OCI-LY7 (cell line): ENCODE results near the gene CSNK1D. TPM values are rescaled to one million over a fixed set of nuclear protein-coding genes. Genes with fewer than 3 reads are reported as not detected.

Experiments
- BruUV-seq: library from RNA; stranded (reverse); fragments of 400-500 nt; replicated peaks from 2 replicates; lab custom pipeline; 2021; lab: Mats Ljungman, UMichigan
- CTCF ChIA-PET: fragments of 300-600 bp; sonication (Branson Sonifier 250); formaldehyde crosslinking; loops from one replicate; lab custom pipeline; 2022; ENCODE audit warnings: antibody characterized with exemption; ENCODE audit not compliant: unreplicated experiment; lab: Charles Lee
- POLR2A ChIA-PET: fragments of 300-600 bp; sonication (Branson Sonifier 250); formaldehyde crosslinking; loops from one replicate; lab custom pipeline; 2022; ENCODE audit warnings: antibody characterized with exemption; lab: Charles Lee
- DNase-seq: peaks from one replicate; pipeline ENCODE4 v3.0.0-alpha.2; 2015; ENCODE audit warnings: low spot score
- H2AFZ ChIP-seq: fragments of 200-600 bp; sonication (generic), shearing (Covaris generic); 2 replicates; pipeline ENCODE4 v1.6.1; 2014; ENCODE audit warnings: mild to moderate bottlenecking, antibody characterized with exemption, low read length, moderate library complexity
- H3K27ac ChIP-seq: fragments of 200-600 bp; sonication (generic); 2 replicates; pipeline ENCODE4 v1.5.1; 2014; ENCODE audit warnings: mixed run types, low read depth, mild to moderate bottlenecking, moderate library complexity, low read length, inconsistent platforms; ENCODE audit not compliant: poor library complexity, severe bottlenecking
- H3K36me3 ChIP-seq: fragments of 200-600 bp; sonication (generic); 2 replicates; pipeline ENCODE4 v1.6.1; 2014; ENCODE audit warnings: mild to moderate bottlenecking, antibody characterized with exemption, low read length, moderate library complexity, mixed read lengths; ENCODE audit not compliant: insufficient read depth
- H3K4me1 ChIP-seq: fragments of 200-600 bp; sonication (generic); 2 replicates; pipeline ENCODE4 v1.5.1; 2014; ENCODE audit warnings: mild to moderate bottlenecking, low read length; ENCODE audit not compliant: insufficient read depth, poor library complexity, severe bottlenecking
- H3K4me2 ChIP-seq: fragments of 200-600 bp; sonication (generic); 2 replicates; pipeline ENCODE4 v1.6.1; 2014; ENCODE audit warnings: mild to moderate bottlenecking, low read length
- H3K4me3 ChIP-seq: fragments of 200-600 bp; sonication (generic); 2 replicates; pipeline ENCODE4 v1.5.1; 2014; ENCODE audit warnings: mild to moderate bottlenecking, low read depth, low read length; ENCODE audit not compliant: poor library complexity, severe bottlenecking
- H3K79me2 ChIP-seq: fragments of 200-600 bp; sonication (generic); 2 replicates; pipeline ENCODE4 v1.6.1; 2016; ENCODE audit warnings: low read depth, mild to moderate bottlenecking, low read length, moderate library complexity, mixed read lengths; ENCODE audit not compliant: insufficient read depth
- H3K9me2 ChIP-seq: fragments of 200-600 bp; sonication (generic); 2 replicates; pipeline ENCODE4 v1.6.1; 2016; ENCODE audit warnings: mild to moderate bottlenecking, low read length, mixed read lengths; ENCODE audit not compliant: insufficient read depth
- H3K9me3 ChIP-seq: fragments of 200-600 bp; sonication (generic); 2 replicates; pipeline ENCODE4 v1.6.1; 2014; ENCODE audit warnings: mild to moderate bottlenecking, mixed run types, low read length, mixed read lengths
- H4K20me1 ChIP-seq: fragments of 200-600 bp; sonication (generic); 2 replicates; pipeline ENCODE4 v1.6.1; 2014; ENCODE audit warnings: mild to moderate bottlenecking, antibody characterized with exemption, low read length, moderate library complexity, mixed read lengths; ENCODE audit not compliant: insufficient read depth
- EZH2phosphoT487 ChIP-seq: fragments of 200-600 bp; sonication (generic); IDR thresholded peaks from 2 replicates; pipeline ENCODE4 v1.6.1; 2018; ENCODE audit warnings: low read depth, borderline replicate concordance, mild to moderate bottlenecking, mixed run types, antibody characterized with exemption, low read length, moderate library complexity, mixed read lengths
- intact Hi-C: fragments of 100-400 bp; cut with micrococcal nuclease; formaldehyde crosslinking; loops from one replicate; pipeline ENCODE4 v1.10.0; 2022; ENCODE audit not compliant: unreplicated experiment
- total RNA-seq, 2 experiments: library from RNA; depleted of rRNA in 1 of 2; stranded (reverse); fragments of >200 nt in 1 of 2; shearing (Covaris generic) in 1 of 2; gene quantifications; 2 replicates each; pipeline ENCODE4 v1.2.3, GENCODE V29; 2014 to 2022
- TF ChIP-seq, protein P1 (sequence below): fragments of 200-600 bp; sonication (generic); conservative IDR thresholded peaks from 2 replicates; pipeline ENCODE4 v1.5.1; 2014; ENCODE audit warnings: mild to moderate bottlenecking, antibody characterized with exemption, low read length, moderate library complexity, mixed read lengths

CSNK1D gene
- total RNA-seq, 2 experiments from 2014 or later = 53.0 to 181 TPM

DNA sequence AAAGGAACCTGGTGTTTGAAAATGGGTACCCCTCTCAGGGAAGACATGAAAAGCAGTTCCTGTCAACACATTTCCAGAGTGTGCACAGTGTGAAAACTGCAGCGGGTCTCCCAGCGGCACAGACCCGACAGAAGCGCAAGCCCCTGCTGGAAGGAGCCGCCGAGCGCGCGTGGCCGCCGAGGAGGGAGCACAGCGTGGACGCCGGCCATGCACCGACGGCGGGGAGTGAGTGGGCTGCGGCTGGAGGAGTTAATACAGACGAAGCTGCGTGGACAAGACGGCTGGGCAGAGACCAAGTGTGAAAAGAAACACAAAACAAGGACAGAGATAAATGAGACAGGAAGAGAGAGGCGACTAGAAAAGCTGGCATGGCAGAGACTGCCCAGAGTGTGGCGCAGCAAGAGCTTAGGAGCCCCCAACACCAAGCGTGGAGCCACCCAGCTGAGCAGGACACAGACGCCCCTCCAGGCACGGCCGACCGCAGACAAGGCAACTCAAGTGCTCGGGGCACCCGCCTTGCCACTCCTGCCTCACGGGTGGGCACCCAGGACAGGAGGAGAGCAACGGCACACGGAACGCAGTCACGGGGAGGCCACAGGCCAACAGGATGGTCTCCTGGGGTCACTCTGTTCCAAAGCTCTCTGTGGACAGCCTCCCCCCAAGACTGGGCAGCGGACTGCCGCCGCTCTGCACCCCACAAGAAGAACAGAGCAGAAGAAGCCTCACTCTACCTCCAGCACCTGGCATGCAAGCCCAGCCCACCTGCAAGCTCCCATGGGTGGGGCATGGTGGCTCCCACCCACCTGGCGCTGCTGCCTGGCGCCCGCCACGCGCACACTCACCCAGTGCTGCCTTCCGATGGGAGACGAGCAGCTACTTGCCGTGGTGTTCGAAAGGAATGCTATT is 28.1 kb downstream of the CSNK1D start:
- TF ChIP-seq, protein P1, sequence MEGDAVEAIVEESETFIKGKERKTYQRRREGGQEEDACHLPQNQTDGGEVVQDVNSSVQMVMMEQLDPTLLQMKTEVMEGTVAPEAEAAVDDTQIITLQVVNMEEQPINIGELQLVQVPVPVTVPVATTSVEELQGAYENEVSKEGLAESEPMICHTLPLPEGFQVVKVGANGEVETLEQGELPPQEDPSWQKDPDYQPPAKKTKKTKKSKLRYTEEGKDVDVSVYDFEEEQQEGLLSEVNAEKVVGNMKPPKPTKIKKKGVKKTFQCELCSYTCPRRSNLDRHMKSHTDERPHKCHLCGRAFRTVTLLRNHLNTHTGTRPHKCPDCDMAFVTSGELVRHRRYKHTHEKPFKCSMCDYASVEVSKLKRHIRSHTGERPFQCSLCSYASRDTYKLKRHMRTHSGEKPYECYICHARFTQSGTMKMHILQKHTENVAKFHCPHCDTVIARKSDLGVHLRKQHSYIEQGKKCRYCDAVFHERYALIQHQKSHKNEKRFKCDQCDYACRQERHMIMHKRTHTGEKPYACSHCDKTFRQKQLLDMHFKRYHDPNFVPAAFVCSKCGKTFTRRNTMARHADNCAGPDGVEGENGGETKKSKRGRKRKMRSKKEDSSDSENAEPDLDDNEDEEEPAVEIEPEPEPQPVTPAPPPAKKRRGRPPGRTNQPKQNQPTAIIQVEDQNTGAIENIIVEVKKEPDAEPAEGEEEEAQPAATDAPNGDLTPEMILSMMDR = no peak
- no peak for TF ChIP-seq EZH2phosphoT487
- peaks cover 81% of the 10 kb centered on the region for H3K36me3 ChIP-seq
- no peaks in the 10 kb centered on the region for H3K9me2 ChIP-seq
- H3K9me3 ChIP-seq = no peaks in the 10 kb centered on the region
- H2AFZ ChIP-seq = no peak overlapping the region
- no peaks in the 10 kb centered on the region for H3K4me1 ChIP-seq
- no peaks in the 10 kb centered on the region for H4K20me1 ChIP-seq
- CTCF ChIA-PET = no interaction called here
- no peak for DNase-seq
- H3K4me2 ChIP-seq = no peak overlapping the region
- H3K4me3 ChIP-seq = no peak overlapping the region
- no peak overlapping the region for H3K27ac ChIP-seq
- no peaks in the 10 kb centered on the region for H3K79me2 ChIP-seq
- POLR2A ChIA-PET = no interaction called here
- intact Hi-C loops = no loop called here
- BruUV-seq = no TSS peak

DNA sequence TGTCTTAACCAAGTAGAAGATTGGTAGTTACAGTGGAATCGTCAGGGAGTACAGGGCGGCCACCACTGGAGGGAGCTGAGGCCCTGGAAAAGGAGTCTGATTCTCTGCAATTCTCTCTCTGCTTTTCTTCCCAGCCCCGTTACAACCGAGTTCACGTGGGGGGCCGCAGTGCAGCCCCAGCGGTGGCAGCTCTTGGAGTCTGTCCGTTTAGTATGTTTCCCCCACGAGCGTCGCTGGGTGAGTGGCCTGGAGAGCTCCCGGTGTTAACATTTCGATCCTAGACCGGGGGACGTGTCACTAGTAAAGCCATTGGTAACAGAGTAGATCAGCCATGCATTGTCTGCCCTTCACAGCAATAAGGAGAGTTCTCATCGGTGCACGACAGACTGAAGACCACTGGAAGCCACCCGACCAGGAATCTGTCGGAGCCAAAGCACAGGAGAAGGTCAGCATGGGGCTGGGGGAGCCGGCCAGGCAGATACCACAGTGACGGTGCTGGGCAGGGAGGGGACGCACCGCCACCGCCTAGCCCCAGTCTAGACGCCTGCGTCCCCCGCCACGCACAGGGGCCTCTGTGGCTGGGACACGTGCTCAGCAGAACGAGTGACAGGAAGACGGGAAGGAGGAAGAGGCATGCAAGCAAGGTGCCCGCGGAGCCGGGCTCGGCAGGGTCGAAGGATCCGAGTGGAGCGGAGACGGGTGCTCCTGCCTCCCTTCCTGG is 28.9 kb downstream of the CSNK1D start:
- Histone ChIP-seq H3K4me2 (no peak overlapping the region), H3K9me2 (no peaks in the 10 kb centered on the region), H3K4me1 (no peaks in the 10 kb centered on the region), H3K9me3 (no peaks in the 10 kb centered on the region), H3K79me2 (no peaks in the 10 kb centered on the region), H3K36me3 (peaks cover 73% of the 10 kb centered on the region), H3K27ac (no peak overlapping the region), H4K20me1 (no peaks in the 10 kb centered on the region), H2AFZ (no peak overlapping the region), H3K4me3 (no peak overlapping the region)
- no TSS peak for BruUV-seq
- ChIA-PET CTCF (no interaction called here), POLR2A (no interaction called here)
- TF ChIP-seq, protein P1 = peak; percentile 77
- TF ChIP-seq EZH2phosphoT487 = no peak
- peak; percentile 29 for DNase-seq
- intact Hi-C loops = no loop called here
